ENCODE results near the gene KCNK7. TPM values are rescaled to one million over a fixed set of nuclear protein-coding genes. Genes with fewer than 3 reads are reported as not detected.

The KCNK7 gene
- total and polyA plus RNA-seq, 7 donors, result 0.54 to 1.4 (median 0.71) TPM; not detected in 4

DNA sequence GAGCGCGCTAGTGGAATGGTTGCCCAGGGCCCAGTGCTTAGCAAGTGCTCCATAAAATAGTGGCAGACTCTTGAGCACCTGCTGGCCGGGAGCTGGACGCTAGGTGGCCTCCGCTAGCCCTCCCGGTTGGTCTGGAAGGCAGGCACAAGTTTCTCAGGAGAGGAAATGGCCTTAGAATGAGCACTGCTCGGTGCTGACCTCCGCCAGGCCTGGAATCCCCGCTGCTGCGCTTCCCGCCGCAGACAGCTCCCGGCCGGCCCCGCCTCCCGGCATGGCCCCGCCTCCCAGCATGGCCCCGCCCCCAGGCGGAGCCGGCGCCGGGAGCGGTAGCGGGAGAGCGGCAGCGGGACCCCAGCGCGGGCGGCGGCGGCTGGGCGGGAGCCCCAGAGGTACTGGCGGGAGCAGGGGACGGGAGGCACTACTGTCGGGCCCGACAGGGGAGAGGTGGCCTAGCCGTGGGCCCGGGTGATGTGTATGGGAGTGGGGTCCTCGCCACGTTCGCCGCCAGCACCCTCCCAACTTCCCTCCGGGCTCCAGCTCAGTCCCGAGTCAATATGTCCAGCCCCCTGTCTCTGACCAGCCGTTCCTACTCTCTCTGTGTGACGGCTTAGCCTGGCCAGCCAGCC lies 42.3 kb upstream of the KCNK7 start, which contains the start of gene SIPA1:
Gene SIPA1, plus strand, starts transcription at position 308 of the 626 bp plus-strand sequence. CDS start 2,821 bp downstream, outside the sequence.
- peak within 1 kb of the TSS; percentile 87 to 90 (median 88) for H3K27ac ChIP-seq
- WGBS, 2 donors, result 4% methylated on average over 46 of the region's 46 CpGs
- DNase-seq, result peak; percentile 86
- no peaks in the 10 kb centered on the region for H3K9me3 ChIP-seq
- peaks cover 27 to 49% (median 38%) of the 10 kb centered on the region in 4 donors for H3K36me3 ChIP-seq
- TF ChIP-seq CTCF (IDR thresholded peaks at IDR 0.05) (no peak), POLR2A (IDR thresholded peaks at IDR 0.05) (peak in 1 of 2 donors; percentile 43), POLR2AphosphoS5 (IDR thresholded peaks at IDR 0.05) (peak; percentile 38 to 81 (median 66))
- H3K27me3 ChIP-seq, result no peaks in the 10 kb centered on the region
- peak within 1 kb of the TSS; percentile 68 to 79 (median 74) for H3K4me3 ChIP-seq
- intact Hi-C loops (cut with DNase I), result no loop called here
- H3K4me1 ChIP-seq, result peaks cover 0 to 50% (median 41%) of the 10 kb centered on the region in 4 donors

DNA sequence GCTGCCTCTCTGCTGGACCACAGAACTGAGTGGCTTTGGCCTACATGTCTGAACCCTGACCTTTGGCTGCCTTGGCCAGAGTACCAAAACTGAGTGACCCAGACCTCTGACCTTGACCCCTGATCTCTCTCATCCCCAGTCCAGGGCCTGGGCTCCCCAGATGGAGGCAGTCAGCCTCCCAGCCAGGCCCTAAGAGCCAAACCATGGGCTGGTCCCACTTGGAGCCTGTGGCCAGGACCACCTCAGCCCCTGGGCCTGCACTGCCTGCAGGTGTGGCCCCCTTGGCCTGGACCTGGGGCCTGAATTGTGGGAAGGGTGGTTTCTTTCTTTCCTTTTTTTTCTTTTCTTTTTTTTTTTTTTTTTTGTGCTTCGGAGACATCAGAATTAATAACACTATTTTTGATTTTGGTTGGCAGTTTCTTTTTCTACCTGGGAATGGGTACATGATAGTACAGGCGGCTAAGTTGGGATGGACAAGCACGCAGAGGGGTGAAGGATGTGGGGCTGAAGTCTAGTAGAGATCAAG lies 41.5 kb upstream of the KCNK7 start:
- peak overlapping the region; percentile 87 to 90 (median 88) for H3K27ac ChIP-seq
- no peak for TF ChIP-seq POLR2AphosphoS5 (IDR thresholded peaks at IDR 0.05)
- TF ChIP-seq EP300 (IDR thresholded peaks at IDR 0.05), result no peak
- no peak for TF ChIP-seq POLR2A (IDR thresholded peaks at IDR 0.05)
- no peak for TF ChIP-seq CTCF (IDR thresholded peaks at IDR 0.05)
- H3K27me3 ChIP-seq, result no peaks in the 10 kb centered on the region
- 86 to 88% methylated on average over 3 of the region's 3 CpGs for WGBS, 2 donors
- H3K4me1 ChIP-seq, result peaks cover 0 to 47% (median 41%) of the 10 kb centered on the region in 4 donors
- intact Hi-C loops (cut with DNase I), result no loop called here
- no peak for DNase-seq
- peaks cover 27 to 51% (median 38%) of the 10 kb centered on the region in 4 donors for H3K36me3 ChIP-seq
- H3K4me3 ChIP-seq, result no peak overlapping the region
- no peaks in the 10 kb centered on the region for H3K9me3 ChIP-seq

- no peaks in the 10 kb centered on the region for H3K9me3 ChIP-seq
- TF ChIP-seq CTCF (IDR thresholded peaks at IDR 0.05) (no peak), POLR2AphosphoS5 (IDR thresholded peaks at IDR 0.05) (no peak), EP300 (IDR thresholded peaks at IDR 0.05) (no peak), POLR2A (IDR thresholded peaks at IDR 0.05) (no peak)
- intact Hi-C loops (cut with DNase I), result no loop called here
- peak overlapping the region in 2 of 4 donors; percentile 88 to 89 for H3K27ac ChIP-seq
- WGBS, 2 donors, result 90 to 94% methylated on average over 28 of the region's 28 CpGs
- H3K36me3 ChIP-seq, result peaks cover 27 to 57% (median 36%) of the 10 kb centered on the region in 4 donors
- no peak for DNase-seq
- no peak overlapping the region for H3K4me3 ChIP-seq
- H3K27me3 ChIP-seq, result no peaks in the 10 kb centered on the region
- peaks cover 0 to 41% (median 39%) of the 10 kb centered on the region in 4 donors for H3K4me1 ChIP-seq
These were observed 40.8 kb upstream of the KCNK7 start for GRCh38 chr11:65636108-65637031.

DNA sequence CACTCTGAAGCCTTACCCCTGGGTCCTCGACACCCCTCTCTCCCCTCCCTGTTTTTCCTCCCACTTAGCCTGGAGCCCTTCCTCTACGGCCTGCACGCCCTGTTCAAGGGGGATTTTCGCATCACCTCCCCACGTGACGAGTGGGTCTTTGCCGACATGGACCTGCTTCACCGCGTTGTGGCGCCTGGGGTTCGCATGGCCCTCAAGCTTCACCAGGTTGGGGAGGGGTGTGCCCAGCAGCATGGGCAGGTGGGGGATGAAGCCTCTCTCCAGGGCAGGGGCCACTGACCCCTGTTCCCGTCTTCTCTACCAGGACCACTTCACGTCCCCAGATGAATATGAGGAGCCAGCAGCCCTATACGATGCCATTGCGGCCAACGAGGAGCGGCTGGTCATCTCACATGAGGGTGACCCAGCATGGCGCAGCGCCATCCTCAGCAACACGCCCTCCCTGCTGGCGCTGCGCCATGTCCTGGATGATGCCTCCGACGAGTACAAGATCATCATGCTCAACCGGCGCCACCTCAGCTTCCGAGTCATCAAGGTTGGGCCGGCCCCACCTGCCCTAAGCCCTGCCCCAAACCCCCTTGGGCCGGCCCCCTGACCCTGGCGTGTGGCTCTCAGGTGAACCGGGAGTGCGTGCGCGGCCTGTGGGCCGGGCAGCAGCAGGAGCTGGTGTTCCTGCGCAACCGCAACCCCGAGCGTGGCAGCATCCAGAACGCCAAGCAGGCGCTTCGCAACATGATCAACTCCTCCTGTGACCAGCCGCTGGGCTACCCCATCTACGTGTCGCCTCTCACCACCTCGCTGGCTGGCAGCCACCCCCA lies 39.5 kb upstream of the KCNK7 start:
- DNase-seq, result no peak
- Histone ChIP-seq H3K4me1 (peaks cover 0 to 31% (median 27%) of the 10 kb centered on the region in 4 donors), H3K27ac (no peak overlapping the region), H3K36me3 (peaks cover 34 to 70% (median 46%) of the 10 kb centered on the region in 4 donors), H3K27me3 (no peaks in the 10 kb centered on the region), H3K4me3 (no peak overlapping the region), H3K9me3 (no peaks in the 10 kb centered on the region)
- no peak for TF ChIP-seq POLR2A (IDR thresholded peaks at IDR 0.05)
- TF ChIP-seq EP300 (IDR thresholded peaks at IDR 0.05), result no peak
- TF ChIP-seq CTCF (IDR thresholded peaks at IDR 0.05), result no peak
- TF ChIP-seq POLR2AphosphoS5 (IDR thresholded peaks at IDR 0.05), result no peak
- intact Hi-C loops (cut with DNase I), result no loop called here
- WGBS, 2 donors, result 91 to 94% methylated on average over 46 of the region's 46 CpGs
